K562 (cell line): ENCODE measurements around the gene BAD. TPM values are rescaled to one million over a fixed set of nuclear protein-coding genes. Genes with fewer than 3 reads are reported as not detected.

Source experiments
- ATAC-seq: fragments of 200-7000 bp; cut with Tn5 transposase; 3 replicates; pipeline ENCODE4 v1.9.1; 2020; ENCODE audit warnings: moderate library complexity
- BruUV-seq: library from RNA; stranded (reverse); fragments of 400-500 nt; replicated peaks from 2 replicates; lab custom pipeline; 2021; lab: Mats Ljungman, UMichigan
- CTCF ChIA-PET: fragments of 300-600 bp; formaldehyde crosslinking; extraction: SDS; loops from one replicate; lab custom pipeline; 2021; ENCODE audit warnings: low intra/inter-chr PET ratio; lab: Yijun Ruan, JAX
- POLR2A ChIA-PET: fragments of 300-600, 350-650 bp; sonication (Branson Sonifier 250); formaldehyde crosslinking; extraction: SDS; loops from one replicate; lab custom pipeline; 2021; ENCODE audit warnings: antibody characterized with exemption, inconsistent platforms; lab: Yijun Ruan, JAX
- DNase-seq, 4 experiments: peaks; one replicate each; pipeline versions ENCODE4 v3.0.0 to v3.0.0-alpha.2; 2011 to 2018; ENCODE audit warnings: low spot score in 3 of 4, mixed read lengths in 3 of 4; ENCODE audit errors: extremely low read depth in 1 of 4
- FAIRE-seq: peaks from 2 replicates; lab custom pipeline; 2011; peaks lifted over from hg19 to GRCh38; lab: Jason Lieb, UNC
- H2AFZ ChIP-seq: 2 replicates; pipeline ENCODE4 v1.6.0; 2011; ENCODE audit warnings: low read depth, low read length, control low read depth, inconsistent platforms
- H3K27ac ChIP-seq: fragments of 200-600 bp; 3 replicates; pipeline ENCODE4 v1.8.0; 2011; ENCODE audit warnings: low read depth, mild to moderate bottlenecking, control low read depth, inconsistent platforms, low read length, moderate library complexity, mixed read lengths; ENCODE audit errors: extremely low read depth
- H3K27me3 ChIP-seq, 2 experiments: fragments of 300-600 bp in 1 of 2; 2 replicates in 1 of 2; 3 replicates in 1 of 2; pipeline versions ENCODE4 v1.6.0 to v1.8.0; 2011; ENCODE audit warnings: inconsistent platforms in 2 of 2, low read length in 2 of 2, mild to moderate bottlenecking in 1 of 2, mixed read lengths in 1 of 2, moderate library complexity in 1 of 2; ENCODE audit not compliant: control insufficient read depth in 2 of 2, insufficient read depth in 2 of 2
- H3K36me3 ChIP-seq: fragments of 300-600 bp; 3 replicates; pipeline ENCODE4 v1.8.0; 2011; ENCODE audit warnings: mild to moderate bottlenecking, low read length, inconsistent platforms; ENCODE audit not compliant: control insufficient read depth, insufficient read depth
- H3K4me1 ChIP-seq, 2 experiments: fragments of 200-600 bp in 1 of 2; replicated peaks in 1 of 2; 2 replicates in 1 of 2; 3 replicates in 1 of 2; pipeline versions ENCODE4 v1.5.1 to v1.8.0; 2011; ENCODE audit warnings: inconsistent platforms in 2 of 2, low read length in 2 of 2, mild to moderate bottlenecking in 1 of 2, mixed read lengths in 1 of 2, moderate library complexity in 1 of 2; ENCODE audit not compliant: control insufficient read depth in 2 of 2, insufficient read depth in 2 of 2
- H3K4me2 ChIP-seq: 2 replicates; pipeline ENCODE4 v1.6.1; 2011; ENCODE audit warnings: low read length, control low read depth, inconsistent platforms, mixed read lengths; ENCODE audit not compliant: insufficient read depth
- H3K4me3 ChIP-seq: fragments of 200-600 bp; sonication (generic), shearing (Covaris generic); 2 replicates; pipeline ENCODE4 v1.5.1; 2016; ENCODE audit warnings: control low read depth, inconsistent platforms
- H3K79me2 ChIP-seq: fragments of 200-600 bp; 3 replicates; pipeline ENCODE4 v1.8.0; 2011; ENCODE audit warnings: low read length, inconsistent platforms; ENCODE audit not compliant: control insufficient read depth, insufficient read depth
- H3K9ac ChIP-seq, 2 experiments: 2 replicates each; pipeline versions ENCODE4 v1.6.0 to v1.6.1; 2011; ENCODE audit warnings: low read depth in 2 of 2, low read length in 2 of 2, control low read depth in 1 of 2, inconsistent platforms in 1 of 2, mild to moderate bottlenecking in 1 of 2, mixed read lengths in 1 of 2; ENCODE audit not compliant: insufficient read depth in 1 of 2
- H3K9me1 ChIP-seq: one replicate; pipeline ENCODE4 v1.6.0; 2011; ENCODE audit warnings: inconsistent platforms, mild to moderate bottlenecking, low read length, moderate library complexity; ENCODE audit not compliant: control insufficient read depth, insufficient read depth
- H3K9me3 ChIP-seq: replicated peaks from 2 replicates; pipeline ENCODE4 v1.5.1; 2011; ENCODE audit warnings: low read depth, low read length, inconsistent platforms; ENCODE audit not compliant: control insufficient read depth, insufficient read depth
- H4K20me1 ChIP-seq: replicated peaks from 2 replicates; pipeline ENCODE4 v1.6.1; 2011; ENCODE audit warnings: low read length, inconsistent platforms, mixed read lengths; ENCODE audit not compliant: control insufficient read depth, insufficient read depth
- ARID3B ChIP-seq: fragments of 250-450 bp; sonication (Bioruptor Pico); IDR thresholded peaks from 2 replicates; pipeline ENCODE4 v1.4.0; 2020; ENCODE audit warnings: borderline replicate concordance
- BHLHE40 ChIP-seq: IDR thresholded peaks from 2 replicates; pipeline ENCODE4 v1.6.1; 2011; ENCODE audit warnings: low read length, improper control_type of control experiment
- CHD2 ChIP-seq: IDR thresholded peaks from 2 replicates; pipeline ENCODE4 v1.6.1; 2011; ENCODE audit warnings: low read depth, low read length
- ELK1 ChIP-seq: sonication (generic); formaldehyde crosslinking; IDR thresholded peaks from 2 replicates; pipeline ENCODE4 v1.8.1; 2022; ENCODE audit warnings: missing genetic modification reagents
- FOXA1 ChIP-seq: fragments of 450-650 bp; IDR thresholded peaks from 2 replicates; pipeline ENCODE4 v1.6.1; 2016; ENCODE audit warnings: mild to moderate bottlenecking, borderline replicate concordance
- MCM5 ChIP-seq: fragments of 450-650 bp; IDR thresholded peaks from 2 replicates; pipeline ENCODE4 v1.6.1; 2016; ENCODE audit warnings: low read depth
- MTF1 ChIP-seq: fragments of 250-450 bp; sonication (Bioruptor Pico); IDR thresholded peaks from 2 replicates; pipeline ENCODE4 v1.9.0; 2021; ENCODE audit warnings: moderate library complexity, mild to moderate bottlenecking, inconsistent platforms, borderline replicate concordance
- NFE2 ChIP-seq: IDR thresholded peaks from 2 replicates; pipeline ENCODE4 v1.6.1; 2014; ENCODE audit warnings: antibody characterized with exemption, low read depth
- NRF1 ChIP-seq, 2 experiments: fragments of 450-650 bp; IDR thresholded peaks in 1 of 2; conservative IDR thresholded peaks in 1 of 2; 2 replicates each; pipeline ENCODE4 v1.6.1; 2014; ENCODE audit warnings: mild to moderate bottlenecking in 2 of 2
- PML ChIP-seq: IDR thresholded peaks from 2 replicates; pipeline ENCODE4 v1.6.1; 2012; ENCODE audit warnings: low read length, inconsistent platforms
- SMAD4 ChIP-seq: fragments of 250-450 bp; sonication (Bioruptor Pico); conservative IDR thresholded peaks from 2 replicates; pipeline ENCODE4 v1.8.0; 2021; ENCODE audit warnings: inconsistent platforms, mild to moderate bottlenecking, moderate library complexity
- SMARCC2 ChIP-seq: fragments of 450-650 bp; IDR thresholded peaks from 2 replicates; pipeline ENCODE4 v1.6.1; 2017; ENCODE audit warnings: antibody characterized with exemption, moderate library complexity, mild to moderate bottlenecking, low read depth
- SMARCE1 ChIP-seq: fragments of 450-650 bp; IDR thresholded peaks from 2 replicates; pipeline ENCODE4 v1.7.1; 2016; ENCODE audit warnings: mild to moderate bottlenecking
- STAT5A ChIP-seq: IDR thresholded peaks from 2 replicates; pipeline ENCODE4 v1.6.1; 2012; ENCODE audit warnings: low read length, inconsistent platforms, borderline replicate concordance
- TOE1 ChIP-seq, 2 experiments: fragments of 450-650 bp in 1 of 2; sonication (generic) in 1 of 2; formaldehyde crosslinking in 1 of 2; IDR thresholded peaks; 2 replicates each; pipeline versions ENCODE4 v1.7.1 to v1.8.0; 2016 to 2022; ENCODE audit warnings: borderline replicate concordance in 2 of 2, mild to moderate bottlenecking in 2 of 2, antibody characterized with exemption in 1 of 2, inconsistent platforms in 1 of 2, low read depth in 1 of 2, missing genetic modification reagents in 1 of 2, moderate library complexity in 1 of 2
- TRIM24 ChIP-seq, 2 experiments: fragments of 450-650 bp; IDR thresholded peaks; 2 replicates each; pipeline ENCODE4 v1.6.1; 2016
- ZNF12 ChIP-seq: sonication (generic); formaldehyde crosslinking; IDR thresholded peaks from 2 replicates; pipeline ENCODE4 v1.4.0; 2020; ENCODE audit warnings: mild to moderate bottlenecking, missing genetic modification reagents
- ZNF140 ChIP-seq: fragments of 250-450 bp; sonication (Bioruptor Pico); IDR thresholded peaks from 2 replicates; pipeline ENCODE4 v1.8.0; 2021; ENCODE audit warnings: moderate library complexity, mild to moderate bottlenecking, inconsistent platforms
- ZNF175 ChIP-seq: fragments of 200-800 bp; sonication (Bioruptor generic); IDR thresholded peaks from 2 replicates; pipeline ENCODE4 v1.6.1; 2016; ENCODE audit warnings: low read depth, mild to moderate bottlenecking, missing genetic modification characterization, missing compliant biosample characterization
- ZNF445 ChIP-seq: fragments of 250-450 bp; sonication (Bioruptor Pico); IDR thresholded peaks from 2 replicates; pipeline ENCODE4 v1.4.0; 2020; ENCODE audit warnings: low read depth, mild to moderate bottlenecking, moderate library complexity
- ZNF586 ChIP-seq: fragments of 450-650 bp; formaldehyde crosslinking; conservative IDR thresholded peaks from 2 replicates; pipeline ENCODE4 v1.4.0; 2020; ENCODE audit warnings: mild to moderate bottlenecking, moderate library complexity
- WGBS: fragments of 100-300 bp; shearing (Covaris generic); methylation state at CpG from one replicate; pipeline ENCODE4 v1.1.6; 2016; ENCODE audit warnings: low coverage, mixed read lengths; ENCODE audit not compliant: insufficient coverage; ENCODE audit errors: missing lambda C conversion rate; 5-methylcytosine and 5-hydroxymethylcytosine counted together
- in situ Hi-C: fragments of 300-500 bp; cut with MboI; formaldehyde crosslinking; loops from 4 replicates; pipeline ENCODE4 v1.15.0; 2018; ENCODE audit warnings: inconsistent platforms, mixed read lengths
- intact Hi-C: fragments of 100-400 bp; cut with micrococcal nuclease; formaldehyde crosslinking; loops from 2 replicates; pipeline ENCODE4 v1.14.2; 2022
- polyA plus RNA-seq, 8 experiments: library from polyadenylated mRNA; depleted of rRNA in 4 of 8; stranded (reverse) in 5 of 8; unstranded in 3 of 8; fragments of >200 nt; fragmentation: Nextera tagmentation in 2 of 8; fragmentation: Illumina TruSeq in 1 of 8; extraction: Ambion mirVana in 2 of 8; extraction: Trizol in 1 of 8; gene quantifications; 2 replicates each; pipeline versions ENCODE4 v1.2.1 to v1.2.3, GENCODE V29; 2011 to 2014; ENCODE audit warnings: inconsistent platforms in 1 of 8, missing spikeins in 1 of 8
- total RNA-seq, 7 experiments: library from RNA; depleted of rRNA in 6 of 7; stranded (reverse); fragments of >200 nt in 6 of 7; fragmentation: Illumina TruSeq in 2 of 7; extraction: Trizol in 2 of 7; gene quantifications; 2 replicates each; pipeline versions ENCODE4 v1.2.1 to v1.2.3, GENCODE V29; 2011 to 2021; ENCODE audit warnings: low replicate concordance in 1 of 7

BAD gene
- total and polyA plus RNA-seq, 9 of the 15 experiments (the other 6 are each of a cell fraction or from before 2014, with no cell fraction given) = 0.61 to 45.6 (median 11.8) TPM

- peak overlapping the region; percentile 98 for H3K4me3 ChIP-seq
- 19% methylated on average over 30 of the region's 31 CpGs for WGBS
- TF ChIP-seq TRIM24 (IDR thresholded peaks at IDR 0.05) (no peak), ARID3B (no peak), MCM5 (no peak), NRF1 (conservative IDR thresholded peaks at IDR 0.05 in 1 of 2, IDR thresholded peaks at IDR 0.05 in 1 of 2) (peak; percentile 44 to 64; a peak in 3 of 4 replicates), BHLHE40 (no peak), NFE2 (no peak), SMAD4 (CRISPR knock-in tag) (peak; percentile 25; the same call in 1 of the 2 replicates), ZNF140 (CRISPR knock-in tag) (no peak), PML (0 out of 2 replicates have a peak, but pooled peaks have one; percentile 24), TOE1 (IDR thresholded peaks at IDR 0.05; ENCODE audit: borderline replicate concordance) (no peak), TOE1 (CRISPR knock-in tag; IDR thresholded peaks at IDR 0.05; ENCODE audit: borderline replicate concordance, low read depth) (no peak), ZNF445 (CRISPR knock-in tag) (no peak), FOXA1 (no peak), CHD2 (no peak), STAT5A (no peak), MTF1 (CRISPR knock-in tag) (no peak), ZNF586 (no peak), ELK1 (CRISPR knock-in tag) (no peak), SMARCE1 (no peak), ZNF12 (CRISPR knock-in tag) (no peak), ZNF175 (CRISPR knock-in tag) (no peak), SMARCC2 (no peak)
Measured at GRCh38 chr11:64247729-64248531, 36.5 kb downstream of the BAD start.

More at GRCh38 chr11:64247729-64248531, 36.5 kb downstream of the BAD start:
- in situ Hi-C loops = no loop called here
- H4K20me1 ChIP-seq = peaks cover 2% of the 10 kb centered on the region
- H3K79me2 ChIP-seq = peaks cover 50% of the 10 kb centered on the region
- FAIRE-seq (peak; percentile 37), ATAC-seq (peak; percentile 18), DNase-seq (no peak)
- H3K9me1 ChIP-seq = no peaks in the 10 kb centered on the region
- H2AFZ ChIP-seq = peak overlapping the region; percentile 71
- no peaks in the 10 kb centered on the region for H3K9me3 ChIP-seq
- peaks cover 32% of the 10 kb centered on the region for H3K36me3 ChIP-seq
- BruUV-seq = no TSS peak
- CTCF ChIA-PET = no interaction called here
- H3K4me2 ChIP-seq = peak overlapping the region; percentile 87
- intact Hi-C loops = loop anchor here (2.0 to 10.0 kb wide), 3 partner anchors 21 to 57 kb away; partner anchors contain the start of genes CATSPERZ, ESRRA and FERMT3
- POLR2A ChIA-PET = interaction anchor here (0.6 to 7.8 kb wide), 12 partner anchors 8 to 62 kb away, joined by 3 to 58 read pairs (median 4); partner anchors contain the start of genes FERMT3 and STIP1
- peaks cover 42 to 92% of the 10 kb centered on the region in 2 experiments for H3K4me1 ChIP-seq
- peak overlapping the region; percentile 80 to 95 for H3K9ac ChIP-seq
- no peaks in the 10 kb centered on the region for H3K27me3 ChIP-seq
- peak overlapping the region; percentile 85 for H3K27ac ChIP-seq
